GM19025 (cell line): ENCODE results near the gene PLEKHG1.
A peak's percentile ranks its signal among the peaks of the same experiment; 100 is the strongest.

ENCODE experiments used
- ATAC-seq: cut with Tn5 transposase; IDR thresholded peaks from one replicate; pipeline ENCODE4 v1.9.1; 2021; ENCODE audit warnings: mild to moderate bottlenecking, low read depth, moderate library complexity; ENCODE audit not compliant: unreplicated experiment

The PLEKHG1 gene

DNA sequence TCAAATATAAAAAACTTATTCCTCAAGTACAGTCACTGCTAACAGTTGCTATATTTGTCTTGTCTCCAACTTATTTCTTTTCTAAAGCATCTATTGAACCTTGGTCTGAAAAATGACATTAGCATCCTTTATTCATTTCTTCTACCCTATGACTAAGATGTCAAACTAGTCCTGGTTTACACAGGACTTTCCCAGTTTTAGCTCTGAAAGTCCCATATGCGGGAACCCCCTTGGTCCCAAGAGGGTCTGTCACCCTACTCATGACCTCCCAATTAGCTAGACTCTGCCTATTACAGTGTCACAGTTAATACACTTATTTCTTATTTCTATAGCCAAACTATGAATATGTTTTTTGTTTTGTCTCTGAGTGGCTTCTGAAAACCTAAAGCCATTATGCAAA is 37.1 kb downstream of the PLEKHG1 start:
- ATAC-seq: peak; percentile 36

GRCh38 chr6:150637266-150637665 is 37.6 kb downstream of the PLEKHG1 start:
- ATAC-seq: no peak

DNA sequence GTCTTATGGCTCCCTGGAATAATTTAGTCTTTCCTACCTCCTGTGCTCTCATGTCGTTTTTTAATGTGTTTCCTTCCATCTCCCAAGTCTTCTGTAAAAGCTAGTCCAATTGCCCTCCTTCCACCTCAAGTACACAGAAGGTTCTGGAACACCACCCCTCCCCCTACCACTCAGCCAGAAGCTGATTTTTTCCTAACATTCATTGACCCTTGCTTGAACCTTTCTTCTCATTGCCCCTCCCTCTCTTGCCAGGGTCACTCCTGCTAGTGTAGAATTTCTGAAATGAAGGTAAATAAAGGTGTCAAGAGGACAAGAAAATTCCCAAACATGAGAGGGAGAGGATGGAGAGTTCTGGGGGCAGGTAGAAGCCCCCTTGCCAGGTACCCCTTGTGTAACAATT is 38.6 kb downstream of the PLEKHG1 start:
- ATAC-seq: no peak

GRCh38 chr6:150638765-150639164 is 39.1 kb downstream of the PLEKHG1 start:
- ATAC-seq: no peak

- no peak for ATAC-seq
Measured at GRCh38 chr6:150639823-150640331, 40.2 kb downstream of the PLEKHG1 start.

DNA sequence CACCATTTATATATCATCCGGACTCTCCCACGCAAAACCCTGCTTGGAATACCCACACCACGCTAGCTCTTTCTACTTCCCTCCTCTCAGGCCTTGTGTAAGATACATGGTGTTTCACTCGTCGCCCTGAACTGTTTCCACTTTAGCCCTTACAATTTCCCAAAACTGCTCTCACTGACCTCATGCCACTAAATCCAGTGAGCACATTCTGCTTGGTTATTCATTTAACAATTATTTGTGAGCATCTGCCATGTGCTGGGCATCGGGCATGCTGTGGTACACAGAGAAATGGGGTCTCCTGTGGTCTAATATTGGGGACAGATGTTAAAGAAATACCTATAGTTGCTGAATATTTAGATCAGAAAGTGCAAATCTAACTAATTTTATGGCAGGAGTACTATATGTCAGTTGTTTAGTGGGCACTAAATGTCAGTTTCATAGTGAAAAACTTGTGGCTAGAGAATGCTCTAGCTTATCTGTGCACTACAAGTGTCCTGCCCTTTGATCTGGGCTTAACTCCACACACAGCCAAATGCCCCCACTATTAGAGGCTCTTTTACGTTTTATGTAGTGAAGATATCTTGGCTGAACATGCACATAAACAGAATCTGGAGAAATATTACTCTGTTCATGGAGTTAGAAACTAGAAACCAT is 41.0 kb downstream of the PLEKHG1 start:
- ATAC-seq: no peak

DNA sequence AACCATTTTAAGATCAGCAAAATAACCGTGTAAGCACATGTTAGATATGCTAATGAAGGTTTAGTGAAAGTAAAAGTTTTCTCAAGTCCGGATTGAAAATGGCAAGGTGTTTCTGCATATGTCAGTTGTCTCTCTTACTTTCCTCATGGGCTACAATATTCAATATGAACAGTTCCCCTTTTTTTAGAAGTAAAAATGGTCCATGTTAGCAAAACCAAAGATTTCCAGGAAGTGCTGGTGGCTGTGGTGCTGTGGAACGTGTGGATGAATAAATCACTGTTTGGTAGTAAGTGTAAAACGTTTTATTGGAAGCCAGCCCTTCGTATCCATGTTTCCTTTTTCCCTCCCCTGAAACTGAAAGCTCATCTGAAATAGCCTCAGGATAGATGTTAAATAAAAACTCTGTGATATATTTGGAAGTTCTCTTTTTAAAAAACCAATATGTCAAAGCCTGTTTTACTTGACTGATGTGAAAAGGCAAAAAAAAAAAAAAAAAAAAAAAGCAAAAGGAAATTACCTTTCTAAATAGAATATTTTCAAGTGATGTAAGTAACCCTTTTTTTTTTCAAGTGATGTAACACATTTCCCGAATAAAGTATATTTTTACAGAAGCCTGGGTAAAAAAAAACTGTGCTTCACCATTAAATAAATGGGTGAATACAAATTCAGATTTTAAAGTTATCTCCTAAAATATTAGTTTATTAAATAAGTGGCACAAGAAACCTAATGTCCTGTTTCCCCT is 41.9 kb downstream of the PLEKHG1 start:
- no peak for ATAC-seq

GRCh38 chr6:150646228-150646627 is 46.5 kb downstream of the PLEKHG1 start:
- ATAC-seq: no peak

DNA sequence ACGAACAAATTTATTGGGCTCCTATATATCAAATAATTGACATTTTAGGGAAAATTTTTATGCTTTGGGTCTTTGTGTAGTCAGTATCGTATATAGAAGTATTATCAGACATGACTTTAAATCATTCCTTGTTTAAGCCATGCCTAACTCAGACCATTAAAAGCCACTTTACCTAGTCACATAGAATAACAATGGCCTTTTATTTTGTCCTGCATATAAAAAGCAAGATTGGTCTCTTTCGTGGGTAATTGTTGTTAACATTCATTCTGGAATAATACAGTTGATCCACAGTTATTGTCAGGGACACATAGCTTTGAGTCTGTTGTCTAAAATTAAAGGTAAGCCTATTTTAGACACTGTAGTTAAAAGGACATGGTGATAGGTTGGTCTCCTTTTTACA is 47.4 kb downstream of the PLEKHG1 start:
- ATAC-seq: no peak
